Measurements from ENCODE around the gene DUSP12.

DNA sequence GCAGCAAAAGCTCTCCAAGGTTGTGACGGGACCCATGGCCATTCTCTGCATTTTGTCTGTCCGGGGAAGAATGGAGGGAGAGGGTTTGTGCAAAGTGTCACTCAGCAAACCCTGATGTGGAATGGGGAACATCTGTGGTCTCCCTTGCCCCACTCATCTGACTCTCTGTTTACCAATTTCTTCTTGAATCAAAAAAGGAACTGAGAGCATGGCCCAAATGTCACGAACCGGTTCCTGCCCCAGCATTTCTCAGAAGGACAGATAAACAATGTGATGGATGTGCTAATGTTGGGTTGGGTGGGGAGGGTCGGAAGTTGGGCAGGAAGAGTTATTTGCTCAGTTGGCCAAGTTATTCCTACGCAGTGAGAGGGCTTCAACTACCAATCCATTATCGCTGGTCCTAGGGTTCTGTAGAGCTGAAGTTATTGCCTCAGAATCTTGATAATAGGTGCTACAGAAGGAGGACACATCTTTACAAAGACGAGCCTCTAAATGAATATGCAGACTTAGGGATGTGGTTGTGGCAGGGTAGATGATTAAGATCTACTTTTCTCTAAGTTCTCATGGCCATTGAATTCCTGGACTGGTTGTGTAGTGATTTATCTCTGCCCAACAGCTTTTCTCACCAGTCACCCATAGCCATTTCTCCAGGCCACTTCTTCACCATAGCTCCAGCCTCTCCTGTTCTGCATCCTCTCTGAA is 9.6 kb upstream of the DUSP12 start:
- no peak for TF ChIP-seq POLR2AphosphoS5 (IDR thresholded peaks at IDR 0.05; ENCODE audit: insufficient read depth, low read depth, low read length)
- TF ChIP-seq, protein P1, sequence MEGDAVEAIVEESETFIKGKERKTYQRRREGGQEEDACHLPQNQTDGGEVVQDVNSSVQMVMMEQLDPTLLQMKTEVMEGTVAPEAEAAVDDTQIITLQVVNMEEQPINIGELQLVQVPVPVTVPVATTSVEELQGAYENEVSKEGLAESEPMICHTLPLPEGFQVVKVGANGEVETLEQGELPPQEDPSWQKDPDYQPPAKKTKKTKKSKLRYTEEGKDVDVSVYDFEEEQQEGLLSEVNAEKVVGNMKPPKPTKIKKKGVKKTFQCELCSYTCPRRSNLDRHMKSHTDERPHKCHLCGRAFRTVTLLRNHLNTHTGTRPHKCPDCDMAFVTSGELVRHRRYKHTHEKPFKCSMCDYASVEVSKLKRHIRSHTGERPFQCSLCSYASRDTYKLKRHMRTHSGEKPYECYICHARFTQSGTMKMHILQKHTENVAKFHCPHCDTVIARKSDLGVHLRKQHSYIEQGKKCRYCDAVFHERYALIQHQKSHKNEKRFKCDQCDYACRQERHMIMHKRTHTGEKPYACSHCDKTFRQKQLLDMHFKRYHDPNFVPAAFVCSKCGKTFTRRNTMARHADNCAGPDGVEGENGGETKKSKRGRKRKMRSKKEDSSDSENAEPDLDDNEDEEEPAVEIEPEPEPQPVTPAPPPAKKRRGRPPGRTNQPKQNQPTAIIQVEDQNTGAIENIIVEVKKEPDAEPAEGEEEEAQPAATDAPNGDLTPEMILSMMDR (IDR thresholded peaks at IDR 0.05; ENCODE audit: extremely low read depth in 1 of 2, insufficient read depth in 1 of 2, low read depth in 1 of 2, low read length in 2 of 2): no peak
- TF ChIP-seq EZH2 (IDR thresholded peaks at IDR 0.05; ENCODE audit: borderline replicate concordance, low read depth, low read length, severe bottlenecking): no peak
- no peak for TF ChIP-seq POLR2A (IDR thresholded peaks at IDR 0.05; ENCODE audit: low read depth, low read length)

Measured in endothelial cell of umbilical vein (primary cell).